Fibroblast of the aortic adventitia (primary cell): ENCODE data around the gene PIK3C2G. TPM values are rescaled to one million over a fixed set of nuclear protein-coding genes. Genes with fewer than 3 reads are reported as not detected.

ENCODE experiments used
- DNase-seq: peaks from one replicate; pipeline ENCODE4 v3.0.0-alpha.2; 2010; ENCODE audit warnings: low read depth
- H3K4me3 ChIP-seq: 2 replicates; pipeline ENCODE4 v1.5.1; 2011; ENCODE audit warnings: low read depth, mild to moderate bottlenecking, control low read depth, low read length, moderate library complexity
- CTCF ChIP-seq: IDR thresholded peaks from 2 replicates; pipeline ENCODE4 v1.5.1; 2011; ENCODE audit warnings: mild to moderate bottlenecking, low read length, control low read depth, inconsistent platforms; ENCODE audit not compliant: insufficient read depth
- total RNA-seq: library from RNA; depleted of rRNA; stranded (reverse); fragments of >200 nt; gene quantifications from 2 replicates; pipeline ENCODE4 v1.2.3, GENCODE V29; 2012; ENCODE audit warnings: low replicate concordance

The PIK3C2G gene
- total RNA-seq, 1 donor: 0.09 TPM

DNA sequence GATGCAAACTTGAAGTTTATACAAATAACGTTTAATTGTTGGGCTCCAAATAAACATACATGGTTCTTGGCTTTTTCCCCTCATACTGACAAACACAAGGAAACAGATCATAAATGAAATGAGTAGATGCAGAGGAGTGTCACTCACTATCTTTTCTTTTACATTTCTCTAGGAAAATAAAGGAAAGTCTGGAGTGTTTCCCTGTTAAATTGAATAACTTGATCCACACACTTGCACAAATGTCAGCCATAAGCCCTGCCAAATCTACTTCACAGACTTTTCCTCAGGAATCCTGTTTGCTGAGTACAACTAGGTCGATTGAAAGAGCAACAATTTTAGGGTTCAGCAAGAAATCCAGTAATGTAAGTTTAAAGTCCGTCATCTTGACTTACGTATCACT is 301.2 kb downstream of the PIK3C2G start:
- no peak for TF ChIP-seq CTCF
- no peak overlapping the region for H3K4me3 ChIP-seq
- DNase-seq: no peak

DNA sequence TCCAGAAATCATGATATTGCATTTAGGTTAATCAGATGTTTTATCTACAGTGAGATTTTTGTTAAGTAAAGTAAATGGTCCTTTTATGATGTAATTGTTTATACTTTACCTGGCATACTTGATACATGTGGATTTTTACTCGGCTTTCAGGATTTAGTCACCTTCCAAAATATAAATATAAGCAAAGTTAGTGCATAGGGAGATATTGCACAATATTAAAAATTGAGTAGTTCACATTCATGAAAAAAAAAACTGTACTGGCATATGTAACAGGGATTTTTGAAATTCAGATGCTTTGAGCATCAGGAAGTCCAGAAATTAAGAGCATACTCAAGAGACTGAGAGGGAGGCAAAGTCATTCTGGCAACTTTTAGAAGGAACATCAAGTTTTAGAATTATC is 303.0 kb downstream of the PIK3C2G start:
- H3K4me3 ChIP-seq: no peak overlapping the region
- no peak for DNase-seq
- no peak for TF ChIP-seq CTCF

GRCh38 chr12:18567787-18568186 is 306.5 kb downstream of the PIK3C2G start:
- no peak for DNase-seq
- TF ChIP-seq CTCF: no peak
- H3K4me3 ChIP-seq: no peak overlapping the region

DNA sequence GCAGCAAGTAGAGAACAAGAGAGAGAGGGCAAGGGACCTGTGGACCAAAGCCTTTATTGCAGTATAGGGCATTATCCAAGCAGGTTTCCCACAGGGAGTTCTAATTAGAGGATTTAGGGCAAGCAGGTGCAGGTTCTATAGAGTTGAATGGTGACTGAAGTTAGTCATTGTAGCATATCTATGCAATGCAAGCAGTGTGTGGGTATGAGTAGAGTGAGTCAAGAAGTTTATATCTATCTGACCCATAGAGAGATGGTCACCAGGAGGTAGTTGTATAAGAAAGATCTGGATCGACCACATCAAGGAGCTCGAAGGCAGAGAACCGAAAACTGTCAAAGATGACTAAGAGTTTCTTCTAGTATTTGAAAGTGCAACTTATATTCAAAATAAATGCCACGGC is 309.2 kb downstream of the PIK3C2G start:
- TF ChIP-seq CTCF: no peak
- no peak overlapping the region for H3K4me3 ChIP-seq

DNA sequence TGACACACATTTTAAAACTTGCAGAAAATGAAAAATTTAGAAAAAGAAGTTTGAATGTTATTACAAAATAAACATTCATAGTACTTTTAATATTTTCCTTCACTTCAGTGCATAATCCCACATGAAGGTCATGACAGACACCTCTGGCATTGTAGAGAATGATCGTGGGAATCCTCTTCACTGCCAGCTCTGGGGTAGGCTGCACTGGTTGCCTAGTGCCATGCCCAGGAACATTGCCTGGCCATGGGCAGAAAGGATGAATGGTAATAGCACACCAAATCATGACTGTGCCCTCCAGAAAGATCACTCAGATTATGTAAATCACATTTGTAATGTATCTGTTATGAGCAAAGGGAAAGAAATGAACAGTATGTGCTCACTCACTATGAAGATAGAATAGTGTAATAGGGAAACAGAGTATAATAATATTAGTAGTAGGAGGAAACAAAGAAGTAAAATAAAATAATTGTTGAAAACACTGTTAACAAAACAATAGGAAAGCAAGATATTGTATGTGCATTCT is 314.8 kb downstream of the PIK3C2G start:
- no peak overlapping the region for H3K4me3 ChIP-seq
- TF ChIP-seq CTCF: no peak
- peak; percentile 16 for DNase-seq

More for the DNA sequence above, 309.2 kb downstream of the PIK3C2G start:
- DNase-seq: no peak

DNA sequence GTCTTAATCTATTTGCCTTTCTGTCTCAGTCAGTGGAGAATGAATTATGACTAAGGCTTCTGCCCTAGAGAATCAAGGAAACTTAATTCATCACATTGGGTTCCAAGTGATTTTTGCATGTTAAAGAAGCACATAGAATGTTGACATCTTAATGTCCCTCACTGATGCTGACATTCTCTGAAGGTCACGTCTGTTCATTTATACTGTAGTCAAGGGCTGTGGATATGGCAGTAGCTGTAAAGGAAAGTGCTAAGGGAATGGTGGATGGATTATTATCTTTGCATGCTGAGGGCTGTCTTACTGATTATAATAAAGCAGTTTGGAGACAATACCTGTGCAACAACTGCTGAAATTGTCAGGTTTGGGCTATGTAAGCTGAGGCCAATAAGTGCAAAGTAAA is 315.3 kb downstream of the PIK3C2G start:
- DNase-seq: no peak
- H3K4me3 ChIP-seq: no peak overlapping the region
- no peak for TF ChIP-seq CTCF

DNA sequence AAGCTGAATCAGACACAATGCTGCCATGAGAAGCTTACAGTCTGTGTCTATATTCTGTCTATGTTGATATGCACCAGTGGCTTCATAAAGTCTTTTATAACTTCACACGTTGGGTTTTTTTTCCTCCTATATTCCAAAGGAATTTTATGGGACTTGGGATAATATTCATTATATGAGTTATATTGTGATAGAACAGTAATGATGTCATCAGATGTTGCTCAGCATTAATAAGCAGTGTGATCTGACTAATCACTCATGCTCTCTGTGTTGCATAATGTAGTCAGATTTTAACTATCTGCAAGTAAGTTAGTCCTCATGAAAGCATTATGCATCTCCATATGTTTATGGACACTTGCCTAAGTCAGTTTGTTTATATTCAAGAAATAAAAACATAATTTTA is 316.9 kb downstream of the PIK3C2G start:
- peak; percentile 39 for DNase-seq

More for the DNA sequence above, 316.9 kb downstream of the PIK3C2G start:
- no peak overlapping the region for H3K4me3 ChIP-seq
- no peak for TF ChIP-seq CTCF
